ENCODE results near the gene SNRPF.
"Not testable (repeated sequence)": the region's sequence is repeated elsewhere in the genome, so short reads cannot be mapped to it uniquely, and the experiment has no call there.

The SNRPF gene
- 3.9 to 18.6 (median 13.6) reads per million in 18 experiments for total RNA-seq

- DNase-seq, result peak; percentile 97 to 98
Observed at GRCh38 chr12:95858451-95859343, at the start of gene SNRPF. Gene SNRPF (plus strand): TSS chr12:95858952. CDS start chr12:95859074, 122 bp downstream.

GRCh38 chr12:95809000-95809680, 49.6 kb upstream of the SNRPF start:
- DNase-seq, result no peak

GRCh38 chr12:95810411-95810810, 48.3 kb upstream of the SNRPF start:
- no peak for DNase-seq

GRCh38 chr12:95812155-95812554, 46.6 kb upstream of the SNRPF start:
- DNase-seq, result not testable (repeated sequence)

- peak in 1 of 2 donors; percentile 12 for DNase-seq
Observed at GRCh38 chr12:95815632-95816212, 43.0 kb upstream of the SNRPF start.

GRCh38 chr12:95820096-95820703, 38.6 kb upstream of the SNRPF start:
- DNase-seq, result peak; percentile 33 to 39

GRCh38 chr12:95829395-95829794, 29.4 kb upstream of the SNRPF start:
- DNase-seq, result no peak

- no peak for DNase-seq
Observed at GRCh38 chr12:95830335-95831089, 28.2 kb upstream of the SNRPF start.

- no peak for DNase-seq
Observed at GRCh38 chr12:95834572-95834971, 24.2 kb upstream of the SNRPF start.

- DNase-seq, result no peak
Observed at GRCh38 chr12:95836185-95836609, 22.6 kb upstream of the SNRPF start.

- DNase-seq, result no peak
Observed at GRCh38 chr12:95836630-95837239, 22.0 kb upstream of the SNRPF start.

GRCh38 chr12:95837240-95838038, 21.3 kb upstream of the SNRPF start:
- DNase-seq, result no peak

- no peak for DNase-seq
Observed at GRCh38 chr12:95838125-95838524, 20.6 kb upstream of the SNRPF start.

- DNase-seq, result not testable (repeated sequence)
Observed at GRCh38 chr12:95842426-95842825, 16.3 kb upstream of the SNRPF start.

GRCh38 chr12:95848575-95849388, 10.0 kb upstream of the SNRPF start:
- DNase-seq, result peak in 1 of 2 donors; percentile 12

- no peak for DNase-seq
Observed at GRCh38 chr12:95851606-95852005, 7.1 kb upstream of the SNRPF start.

- no peak for DNase-seq
Observed at GRCh38 chr12:95852133-95852532, 6.6 kb upstream of the SNRPF start.

- DNase-seq, result no peak
Observed at GRCh38 chr12:95857156-95857555, 1.6 kb upstream of the SNRPF start.

GRCh38 chr12:95857799-95858198, 953 bp upstream of the SNRPF start:
- peak; percentile 6 to 23 for DNase-seq

- DNase-seq, result peak in 1 of 2 donors; percentile 2
Observed at GRCh38 chr12:95859344-95859816, 628 bp downstream of the SNRPF start.

All from inflammatory macrophage (primary cell).